ENCODE data around the gene COX19.
"Not testable (repeated sequence)": the region's sequence is repeated elsewhere in the genome, so short reads cannot be mapped to it uniquely, and the experiment has no call there.

The COX19 gene

GRCh38 chr7:945556-946255, 29.6 kb downstream of the COX19 start:
- H3K27me3 ChIP-seq, result no peaks in the 10 kb centered on the region
- peaks cover 15 to 17% of the 10 kb centered on the region in 2 experiments for H3K4me1 ChIP-seq (ENCODE audit: control insufficient read depth in 1 of 2, insufficient read depth in 1 of 2, low read depth in 1 of 2, low read length in 1 of 2)
- no peak overlapping the region for H3K4me3 ChIP-seq (ENCODE audit: low read depth in 1 of 2, low read length in 1 of 2)
- TF ChIP-seq CTCF (IDR thresholded peaks at IDR 0.05), result no peak
- H3K36me3 ChIP-seq, result peaks cover 32% of the 10 kb centered on the region
- no peak overlapping the region for H3K27ac ChIP-seq
- no peaks in the 10 kb centered on the region for H3K9me3 ChIP-seq

- no peaks in the 10 kb centered on the region for H3K9me3 ChIP-seq
- no peaks in the 10 kb centered on the region for H3K27me3 ChIP-seq
- peaks cover 14% of the 10 kb centered on the region in 2 experiments for H3K4me1 ChIP-seq (ENCODE audit: control insufficient read depth in 1 of 2, insufficient read depth in 1 of 2, low read depth in 1 of 2, low read length in 1 of 2)
- TF ChIP-seq CTCF (IDR thresholded peaks at IDR 0.05), result no peak
- H3K4me3 ChIP-seq (ENCODE audit: low read depth in 1 of 2, low read length in 1 of 2), result no peak overlapping the region
- H3K27ac ChIP-seq, result no peak overlapping the region
- H3K36me3 ChIP-seq, result peaks cover 32% of the 10 kb centered on the region
Observed at GRCh38 chr7:945147-945555, 30.2 kb downstream of the COX19 start.

GRCh38 chr7:944744-945143, 30.6 kb downstream of the COX19 start:
- Histone ChIP-seq H3K27ac (no peak overlapping the region), H3K9me3 (no peaks in the 10 kb centered on the region), H3K4me3 (ENCODE audit: low read depth in 1 of 2, low read length in 1 of 2) (no peak overlapping the region), H3K4me1 (ENCODE audit: control insufficient read depth in 1 of 2, insufficient read depth in 1 of 2, low read depth in 1 of 2, low read length in 1 of 2) (peaks cover 10% of the 10 kb centered on the region in 2 experiments), H3K36me3 (peaks cover 28% of the 10 kb centered on the region), H3K27me3 (no peaks in the 10 kb centered on the region)
- no peak for TF ChIP-seq CTCF (IDR thresholded peaks at IDR 0.05)

GRCh38 chr7:943793-944192, 31.6 kb downstream of the COX19 start:
- peaks cover 22% of the 10 kb centered on the region for H3K36me3 ChIP-seq
- H3K4me1 ChIP-seq (ENCODE audit: control insufficient read depth in 1 of 2, insufficient read depth in 1 of 2, low read depth in 1 of 2, low read length in 1 of 2); H3K27me3 ChIP-seq; H3K4me3 ChIP-seq (ENCODE audit: low read depth in 1 of 2, low read length in 1 of 2); H3K9me3 ChIP-seq; H3K27ac ChIP-seq: not testable (repeated sequence)

GRCh38 chr7:940599-941408, 34.5 kb downstream of the COX19 start:
- H3K4me1 ChIP-seq (ENCODE audit: control insufficient read depth in 1 of 2, insufficient read depth in 1 of 2, low read depth in 1 of 2, low read length in 1 of 2), result no peaks in the 10 kb centered on the region

More at GRCh38 chr7:940599-941408, 34.5 kb downstream of the COX19 start:
- Histone ChIP-seq H3K9me3 (no peaks in the 10 kb centered on the region), H3K27me3 (no peaks in the 10 kb centered on the region), H3K4me3 (ENCODE audit: low read depth in 1 of 2, low read length in 1 of 2) (no peak overlapping the region), H3K36me3 (peaks cover 32% of the 10 kb centered on the region), H3K27ac (no peak overlapping the region)
- TF ChIP-seq CTCF (IDR thresholded peaks at IDR 0.05), result no peak
